Fibroblast of the conjunctiva (primary cell): ENCODE results near the gene PTPRN2.
"Not testable (repeated sequence)": the region's sequence is repeated elsewhere in the genome, so short reads cannot be mapped to it uniquely, and the experiment has no call there.

Experiments
- DNase-seq: peaks from one replicate; pipeline ENCODE4 v3.0.0-alpha.2; 2010; ENCODE audit warnings: low read depth

Gene PTPRN2

GRCh38 chr7:157494506-157495176 lies 1093.0 kb downstream of the PTPRN2 start:
- DNase-seq: no peak

- no peak for DNase-seq
Observed at GRCh38 chr7:157493776-157494175, 1093.8 kb downstream of the PTPRN2 start.

GRCh38 chr7:157493017-157493416 lies 1094.6 kb downstream of the PTPRN2 start:
- DNase-seq: no peak

GRCh38 chr7:157490465-157490912 lies 1097.1 kb downstream of the PTPRN2 start:
- DNase-seq: peak; percentile 5

- DNase-seq: not testable (repeated sequence)
Observed at GRCh38 chr7:157489870-157490269, 1097.8 kb downstream of the PTPRN2 start.
